Kidney (tissue), 14 donors: Measurements from ENCODE around the gene NSUN4. TPM values are rescaled to one million over a fixed set of nuclear protein-coding genes. Genes with fewer than 3 reads are reported as not detected.
A peak's percentile ranks its signal among the peaks of the same experiment; 100 is the strongest.

Experiments
- DNase-seq, 5 donors: peaks; one replicate each; pipeline ENCODE4 v3.0.0-alpha.2; 2013 to 2020
- FAIRE-seq: peaks from 2 replicates; lab custom pipeline; 2012; peaks lifted over from hg19 to GRCh38; lab: Jason Lieb, UNC
- H3K27ac ChIP-seq, 2 donors: one replicate each; pipeline ENCODE4 v1.7.0; 2013; ENCODE audit warnings: low read depth in 2 of 2, low read length in 2 of 2, inconsistent platforms in 1 of 2
- H3K27me3 ChIP-seq: one replicate; pipeline ENCODE4 v1.7.1; 2013; ENCODE audit warnings: low read length, inconsistent platforms; ENCODE audit not compliant: control insufficient read depth, insufficient read depth
- H3K36me3 ChIP-seq, 3 donors: one replicate each; pipeline versions ENCODE4 v1.7.0 to v1.7.1; 2013; ENCODE audit warnings: low read length in 3 of 3, control low read depth in 1 of 3, inconsistent platforms in 1 of 3; ENCODE audit not compliant: insufficient read depth in 3 of 3, control insufficient read depth in 2 of 3
- H3K4me1 ChIP-seq, 3 donors: one replicate each; pipeline versions ENCODE4 v1.7.0 to v1.7.1; 2013; ENCODE audit warnings: low read length in 3 of 3, inconsistent platforms in 1 of 3, low read depth in 1 of 3; ENCODE audit not compliant: control insufficient read depth in 2 of 3, insufficient read depth in 2 of 3
- H3K4me3 ChIP-seq, 3 donors: one replicate each; pipeline versions ENCODE4 v1.7.0 to v1.8.1; 2013; ENCODE audit warnings: low read length in 3 of 3, control low read depth in 1 of 3, inconsistent platforms in 1 of 3
- H3K9ac ChIP-seq, 3 donors: one replicate each; pipeline versions ENCODE4 v1.7.0 to v1.7.1; 2013; ENCODE audit warnings: low read length in 3 of 3, control low read depth in 1 of 3, inconsistent platforms in 1 of 3
- H3K9me3 ChIP-seq, 3 donors: one replicate each; pipeline versions ENCODE4 v1.7.0 to v1.7.1; 2013; ENCODE audit warnings: low read length in 3 of 3, control low read depth in 1 of 3, inconsistent platforms in 1 of 3; ENCODE audit not compliant: control insufficient read depth in 2 of 3, insufficient read depth in 1 of 3
- intact Hi-C: fragments of 100-400 bp; cut with DNase I; formaldehyde crosslinking; loops from one replicate; pipeline ENCODE4 v1.11.1; 2022
- polyA plus RNA-seq: library from polyadenylated mRNA; stranded (reverse); fragments of 350-450 nt; fragmentation: Illumina TruSeq; extraction: RNeasy Lipid Tissue Mini Kit (QIAGEN cat#74804); gene quantifications from one replicate; pipeline ENCODE4 v1.2.3, GENCODE V29; 2014; ENCODE audit warnings: low read depth, low replicate concordance; ENCODE audit not compliant: insufficient read depth
- total RNA-seq: library from RNA; stranded (reverse); fragmentation: NEBNext Ultra II Directional; extraction: Animal tissue kit (Norgen Biotek cat#: 25700); gene quantifications from one replicate; pipeline ENCODE4 v1.2.1, GENCODE V29; 2021
- TF ChIP-seq, protein P1 (sequence below): IDR thresholded peaks from 3 replicates; pipeline ENCODE4 v1.5.1; 2012; ENCODE audit warnings: mild to moderate bottlenecking, moderate library complexity, borderline replicate concordance; ENCODE audit not compliant: insufficient read depth; ENCODE audit errors: extremely low read depth
- donor health status: control.
- donor health status: control.
- donor health status: control.
- donor health status: control.
- donor health status: control.
- donor health status: DM: yes; HTN: yes; CAD: no.
- donor health status: Normal renal cell carcinoma (clear cell type).

NSUN4 gene
- total and polyA plus RNA-seq, 2 donors from 2014 or later: 12.4 to 32.2 TPM

GRCh38 chr1:46396441-46397398 lies 56.1 kb downstream of the NSUN4 start:
- Histone ChIP-seq H3K27ac (no peak overlapping the region), H3K4me3 (no peak overlapping the region), H3K36me3 (no peaks in the 10 kb centered on the region), H3K9ac (no peak overlapping the region), H3K27me3 (no peaks in the 10 kb centered on the region), H3K9me3 (peaks cover 0 to 10% (median 0%) of the 10 kb centered on the region in 3 donors), H3K4me1 (peaks cover 0 to 14% (median 0%) of the 10 kb centered on the region in 3 donors)
- FAIRE-seq (no peak), DNase-seq (no peak)
- intact Hi-C loops: no loop called here
- TF ChIP-seq, protein P1, sequence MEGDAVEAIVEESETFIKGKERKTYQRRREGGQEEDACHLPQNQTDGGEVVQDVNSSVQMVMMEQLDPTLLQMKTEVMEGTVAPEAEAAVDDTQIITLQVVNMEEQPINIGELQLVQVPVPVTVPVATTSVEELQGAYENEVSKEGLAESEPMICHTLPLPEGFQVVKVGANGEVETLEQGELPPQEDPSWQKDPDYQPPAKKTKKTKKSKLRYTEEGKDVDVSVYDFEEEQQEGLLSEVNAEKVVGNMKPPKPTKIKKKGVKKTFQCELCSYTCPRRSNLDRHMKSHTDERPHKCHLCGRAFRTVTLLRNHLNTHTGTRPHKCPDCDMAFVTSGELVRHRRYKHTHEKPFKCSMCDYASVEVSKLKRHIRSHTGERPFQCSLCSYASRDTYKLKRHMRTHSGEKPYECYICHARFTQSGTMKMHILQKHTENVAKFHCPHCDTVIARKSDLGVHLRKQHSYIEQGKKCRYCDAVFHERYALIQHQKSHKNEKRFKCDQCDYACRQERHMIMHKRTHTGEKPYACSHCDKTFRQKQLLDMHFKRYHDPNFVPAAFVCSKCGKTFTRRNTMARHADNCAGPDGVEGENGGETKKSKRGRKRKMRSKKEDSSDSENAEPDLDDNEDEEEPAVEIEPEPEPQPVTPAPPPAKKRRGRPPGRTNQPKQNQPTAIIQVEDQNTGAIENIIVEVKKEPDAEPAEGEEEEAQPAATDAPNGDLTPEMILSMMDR: no peak

- H3K9ac ChIP-seq: no peak overlapping the region
- DNase-seq: peak in 1 of 5 donors; percentile 20
- FAIRE-seq: no peak
Measured at GRCh38 chr1:46399307-46399706, 58.7 kb downstream of the NSUN4 start.

GRCh38 chr1:46400421-46400820 lies 59.8 kb downstream of the NSUN4 start:
- FAIRE-seq: no peak
- intact Hi-C loops: no loop called here
- no peak overlapping the region for H3K27ac ChIP-seq
- TF ChIP-seq, protein P1: no peak
- DNase-seq: no peak
- H3K4me1 ChIP-seq: peaks cover 0 to 5% (median 0%) of the 10 kb centered on the region in 3 donors
- no peak overlapping the region for H3K9ac ChIP-seq
- H3K36me3 ChIP-seq: peaks cover 0 to 3% (median 0%) of the 10 kb centered on the region in 3 donors
- H3K27me3 ChIP-seq: no peaks in the 10 kb centered on the region
- no peak overlapping the region for H3K4me3 ChIP-seq
- no peaks in the 10 kb centered on the region for H3K9me3 ChIP-seq

More at GRCh38 chr1:46399307-46399706, 58.7 kb downstream of the NSUN4 start:
- Histone ChIP-seq H3K36me3 (peaks cover 0 to 3% (median 0%) of the 10 kb centered on the region in 3 donors), H3K4me1 (peaks cover 0 to 12% (median 0%) of the 10 kb centered on the region in 3 donors), H3K9me3 (no peaks in the 10 kb centered on the region), H3K4me3 (no peak overlapping the region), H3K27ac (no peak overlapping the region), H3K27me3 (no peaks in the 10 kb centered on the region)
- TF ChIP-seq, protein P1: no peak
- intact Hi-C loops: no loop called here
